Measurements from ENCODE around the gene EPB41L4B.

Gene EPB41L4B

DNA sequence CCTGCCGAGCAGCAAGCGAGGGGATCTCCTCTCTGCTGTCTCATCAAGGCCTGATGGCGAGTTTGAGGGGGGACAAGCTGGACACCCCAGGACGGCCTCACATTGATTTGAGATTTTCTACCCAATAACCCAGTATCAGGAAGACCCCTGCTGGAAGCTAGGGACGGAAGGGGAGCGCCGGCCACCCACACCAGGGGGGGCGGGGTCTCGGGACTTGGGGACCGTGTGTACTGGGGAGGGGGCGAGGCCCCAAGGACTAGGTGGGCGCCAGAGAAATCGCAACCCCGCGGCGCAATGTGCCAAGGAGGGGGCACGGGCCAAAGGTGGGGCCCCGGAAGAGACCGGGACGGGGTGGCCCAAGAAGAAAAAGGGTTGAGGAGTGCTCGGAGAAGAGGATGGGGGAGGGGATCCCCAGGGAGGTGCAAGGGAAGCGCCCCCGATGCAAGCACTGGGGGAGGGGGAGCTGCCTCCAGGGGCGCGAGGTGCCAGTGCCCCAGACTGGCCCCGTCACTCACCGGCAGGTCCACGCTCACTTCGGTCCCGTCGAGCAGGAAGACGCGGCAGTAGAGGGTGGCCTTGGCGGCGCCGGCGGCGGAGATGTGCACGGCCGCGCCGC is 1.1 kb downstream of the EPB41L4B start:
- Histone ChIP-seq H3K27me3 (ENCODE audit: control insufficient read depth, insufficient read depth, low read length) (peaks cover 21% of the 10 kb centered on the region), H3K9ac (ENCODE audit: low read depth, low read length) (no peak overlapping the region), H3K4me3 (ENCODE audit: low read length) (peak overlapping the region; percentile 66), H3K4me1 (ENCODE audit: control insufficient read depth, insufficient read depth, low read length) (peaks cover 19% of the 10 kb centered on the region), H3K9me3 (replicated peaks; ENCODE audit: low read length) (no peaks in the 10 kb centered on the region), H3K36me3 (ENCODE audit: insufficient read depth, low read length) (no peaks in the 10 kb centered on the region), H3K4me2 (ENCODE audit: low read length) (peak overlapping the region; percentile 72)

DNA sequence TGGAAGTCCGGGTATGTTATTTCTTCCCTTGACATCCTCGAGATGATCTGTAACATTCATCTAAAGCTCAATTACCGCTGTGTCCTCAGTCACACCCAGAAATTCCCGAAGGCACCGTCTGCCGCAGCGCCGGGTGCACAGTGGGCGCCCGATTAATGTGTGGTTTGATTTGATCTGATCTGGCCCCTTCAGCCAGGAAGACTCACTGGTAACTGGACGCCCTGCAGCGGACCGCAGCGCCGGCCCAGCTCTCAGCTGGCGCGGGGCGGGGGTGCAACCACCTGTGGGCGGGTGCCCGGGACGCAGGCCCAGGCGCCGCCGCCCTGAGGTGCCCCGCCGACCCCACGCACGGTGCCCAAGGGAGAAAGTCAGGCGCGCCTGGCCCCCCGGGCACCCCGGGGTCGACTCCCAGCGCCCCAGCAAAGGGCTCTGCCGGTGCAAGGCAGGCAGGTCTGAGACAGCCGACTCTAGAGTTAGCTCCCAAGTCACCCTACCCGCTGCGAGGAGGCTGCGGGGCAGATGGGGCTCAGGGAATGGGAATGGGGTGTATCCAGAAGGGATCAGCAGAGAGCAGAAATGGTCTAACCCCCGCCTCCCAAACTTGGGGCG is 1.7 kb downstream of the EPB41L4B start:
- H3K4me1 ChIP-seq (ENCODE audit: control insufficient read depth, insufficient read depth, low read length) = peaks cover 19% of the 10 kb centered on the region
- no peaks in the 10 kb centered on the region for H3K9me3 ChIP-seq (replicated peaks; ENCODE audit: low read length)
- H3K27me3 ChIP-seq (ENCODE audit: control insufficient read depth, insufficient read depth, low read length) = peaks cover 20% of the 10 kb centered on the region
- H3K36me3 ChIP-seq (ENCODE audit: insufficient read depth, low read length) = no peaks in the 10 kb centered on the region
- peak overlapping the region; percentile 66 for H3K4me3 ChIP-seq (ENCODE audit: low read length)
- H3K4me2 ChIP-seq (ENCODE audit: low read length) = peak overlapping the region; percentile 72
- no peak overlapping the region for H3K9ac ChIP-seq (ENCODE audit: low read depth, low read length)

DNA sequence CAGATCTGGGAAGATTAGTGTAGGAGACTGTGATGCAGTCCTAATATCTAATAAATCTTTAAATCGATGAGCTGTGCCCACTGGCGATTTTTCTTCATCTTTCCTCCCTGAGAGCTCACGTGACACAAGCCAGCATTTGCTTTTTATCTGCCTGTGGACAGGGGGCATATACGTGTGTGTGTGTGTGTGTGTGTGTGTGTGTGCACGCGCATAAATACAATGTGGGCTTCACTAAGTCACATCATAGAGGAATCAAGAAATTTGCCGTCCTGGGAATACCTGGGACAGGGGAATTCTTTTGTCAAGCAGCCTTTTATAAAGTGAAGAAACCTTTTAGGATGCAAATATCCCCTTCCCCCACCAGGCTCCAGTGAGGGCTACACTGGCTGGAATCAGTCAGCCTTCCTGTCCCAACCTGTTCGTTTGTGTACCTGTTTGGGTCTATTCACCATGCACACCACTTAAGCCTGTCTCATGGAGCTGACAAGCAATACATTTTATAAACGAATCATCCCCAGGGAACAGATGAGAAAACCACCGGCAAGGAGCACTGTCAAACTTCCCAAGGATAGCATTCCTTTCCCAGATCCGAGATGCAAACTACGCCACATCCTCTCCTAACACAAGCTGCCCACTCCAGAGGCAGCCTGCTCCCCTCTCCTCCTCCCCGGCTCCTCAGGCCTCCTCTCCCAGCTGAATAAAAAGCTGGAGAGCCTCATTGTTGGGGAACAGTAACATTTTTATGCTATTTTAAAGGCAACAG is 2.7 kb downstream of the EPB41L4B start:
- peaks cover 19% of the 10 kb centered on the region for H3K4me1 ChIP-seq (ENCODE audit: control insufficient read depth, insufficient read depth, low read length)
- no peaks in the 10 kb centered on the region for H3K9me3 ChIP-seq (replicated peaks; ENCODE audit: low read length)
- H3K4me3 ChIP-seq (ENCODE audit: low read length) = no peak overlapping the region
- H3K27me3 ChIP-seq (ENCODE audit: control insufficient read depth, insufficient read depth, low read length) = peaks cover 20% of the 10 kb centered on the region
- no peak overlapping the region for H3K9ac ChIP-seq (ENCODE audit: low read depth, low read length)
- no peak overlapping the region for H3K4me2 ChIP-seq (ENCODE audit: low read length)
- H3K36me3 ChIP-seq (ENCODE audit: insufficient read depth, low read length) = no peaks in the 10 kb centered on the region

DNA sequence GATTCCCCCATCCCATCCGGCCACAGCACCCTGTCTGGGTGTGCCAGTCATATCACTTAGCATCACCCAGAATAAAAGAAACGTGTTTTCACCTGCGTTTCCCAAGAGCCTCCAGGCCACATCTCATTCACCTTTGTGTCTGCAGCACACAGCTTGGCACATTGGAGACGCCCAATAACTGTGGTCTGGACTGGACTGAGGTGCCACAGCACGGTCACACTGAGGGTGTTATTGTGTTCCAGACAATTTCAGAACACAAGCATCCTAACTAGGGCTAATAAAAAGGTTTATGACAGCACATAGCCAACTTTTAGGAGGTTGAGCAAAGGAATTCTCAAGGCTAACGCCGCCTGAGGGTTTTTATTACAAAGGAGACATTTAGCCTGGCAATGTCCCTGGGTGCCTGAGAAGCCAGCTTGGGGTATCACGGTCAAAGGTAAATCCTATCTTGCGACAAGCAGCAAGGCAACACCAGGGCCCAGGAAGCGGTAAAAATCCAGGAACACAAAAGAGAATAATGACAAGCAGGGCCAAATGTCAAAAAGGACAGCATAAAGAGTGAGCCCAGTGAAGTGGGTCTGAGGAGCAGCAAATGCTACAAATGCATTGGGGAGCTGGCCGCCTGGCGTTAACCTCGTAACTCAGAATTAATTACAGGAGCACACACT is 3.4 kb downstream of the EPB41L4B start:
- Histone ChIP-seq H3K27me3 (ENCODE audit: control insufficient read depth, insufficient read depth, low read length) (peaks cover 16% of the 10 kb centered on the region), H3K4me1 (ENCODE audit: control insufficient read depth, insufficient read depth, low read length) (peaks cover 19% of the 10 kb centered on the region)

DNA sequence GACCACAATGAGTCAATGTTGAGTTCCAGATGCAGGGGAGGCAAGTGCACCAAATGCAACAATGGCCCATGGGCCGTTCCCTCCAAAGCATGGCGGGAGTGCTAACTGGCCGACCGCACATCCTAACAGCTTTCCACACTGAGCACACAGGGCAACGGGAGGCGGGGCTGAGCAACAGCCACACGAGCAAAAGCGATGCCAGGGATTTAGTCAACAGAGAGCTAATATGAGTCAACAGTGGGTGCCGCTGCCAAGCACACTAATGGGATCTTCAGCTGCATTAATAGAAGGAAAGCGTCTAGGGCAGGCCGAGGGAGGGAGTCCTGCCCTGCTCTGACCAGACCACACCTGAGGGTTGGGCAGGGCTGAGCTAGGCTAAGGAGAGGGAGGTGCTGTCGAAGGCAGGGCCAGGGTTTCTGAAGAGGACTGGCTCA is 4.6 kb downstream of the EPB41L4B start:
- peaks cover 4% of the 10 kb centered on the region for H3K27me3 ChIP-seq (ENCODE audit: control insufficient read depth, insufficient read depth, low read length)
- no peak overlapping the region for H3K4me3 ChIP-seq (ENCODE audit: low read length)
- peaks cover 29% of the 10 kb centered on the region for H3K4me1 ChIP-seq (ENCODE audit: control insufficient read depth, insufficient read depth, low read length)
- H3K4me2 ChIP-seq (ENCODE audit: low read length) = peak overlapping the region; percentile 49
- no peaks in the 10 kb centered on the region for H3K36me3 ChIP-seq (ENCODE audit: insufficient read depth, low read length)
- no peak overlapping the region for H3K9ac ChIP-seq (ENCODE audit: low read depth, low read length)
- H3K9me3 ChIP-seq (replicated peaks; ENCODE audit: low read length) = no peaks in the 10 kb centered on the region

More for the DNA sequence above, 3.4 kb downstream of the EPB41L4B start:
- Histone ChIP-seq H3K4me3 (ENCODE audit: low read length) (no peak overlapping the region), H3K36me3 (ENCODE audit: insufficient read depth, low read length) (no peaks in the 10 kb centered on the region), H3K4me2 (ENCODE audit: low read length) (no peak overlapping the region), H3K9me3 (replicated peaks; ENCODE audit: low read length) (no peaks in the 10 kb centered on the region), H3K9ac (ENCODE audit: low read depth, low read length) (no peak overlapping the region)

DNA sequence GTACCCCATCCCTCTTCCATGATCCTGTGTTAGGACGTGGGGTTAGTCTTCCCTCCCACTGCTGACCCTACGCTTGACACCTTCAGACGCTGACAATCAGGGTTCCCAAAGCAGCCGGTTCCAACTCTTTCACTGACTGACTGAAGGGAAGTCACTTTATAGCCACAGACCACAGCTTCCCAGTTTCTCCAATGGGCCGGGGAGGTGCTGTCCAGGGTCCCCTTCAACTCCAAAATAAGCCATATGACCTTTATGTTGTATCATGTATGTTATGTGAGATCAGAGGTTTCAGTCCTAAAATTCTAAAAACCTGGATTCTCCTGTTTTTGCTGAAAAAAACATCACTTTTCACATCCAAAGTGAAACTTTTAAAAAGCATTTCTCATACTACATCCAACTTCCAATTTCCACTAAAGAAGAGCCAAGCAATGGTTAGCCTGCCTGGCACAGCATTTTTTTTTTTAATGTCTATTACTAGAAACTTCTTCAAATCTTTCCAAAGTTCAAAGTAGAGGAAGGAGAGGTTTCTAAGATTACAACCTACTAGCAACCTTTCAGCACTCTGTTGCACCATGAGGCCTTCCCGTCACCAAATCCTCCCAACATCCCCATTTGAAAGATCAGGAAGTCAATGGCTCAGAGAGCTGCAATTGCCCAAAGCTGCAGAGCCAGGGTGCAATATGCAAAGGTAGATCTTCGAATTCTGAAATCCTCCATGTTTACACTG is 5.2 kb downstream of the EPB41L4B start:
- Histone ChIP-seq H3K36me3 (ENCODE audit: insufficient read depth, low read length) (no peaks in the 10 kb centered on the region), H3K4me3 (ENCODE audit: low read length) (no peak overlapping the region), H3K27me3 (ENCODE audit: control insufficient read depth, insufficient read depth, low read length) (peaks cover 4% of the 10 kb centered on the region), H3K4me1 (ENCODE audit: control insufficient read depth, insufficient read depth, low read length) (peaks cover 31% of the 10 kb centered on the region), H3K9ac (ENCODE audit: low read depth, low read length) (no peak overlapping the region), H3K9me3 (replicated peaks; ENCODE audit: low read length) (no peaks in the 10 kb centered on the region), H3K4me2 (ENCODE audit: low read length) (peak overlapping the region; percentile 11)

DNA sequence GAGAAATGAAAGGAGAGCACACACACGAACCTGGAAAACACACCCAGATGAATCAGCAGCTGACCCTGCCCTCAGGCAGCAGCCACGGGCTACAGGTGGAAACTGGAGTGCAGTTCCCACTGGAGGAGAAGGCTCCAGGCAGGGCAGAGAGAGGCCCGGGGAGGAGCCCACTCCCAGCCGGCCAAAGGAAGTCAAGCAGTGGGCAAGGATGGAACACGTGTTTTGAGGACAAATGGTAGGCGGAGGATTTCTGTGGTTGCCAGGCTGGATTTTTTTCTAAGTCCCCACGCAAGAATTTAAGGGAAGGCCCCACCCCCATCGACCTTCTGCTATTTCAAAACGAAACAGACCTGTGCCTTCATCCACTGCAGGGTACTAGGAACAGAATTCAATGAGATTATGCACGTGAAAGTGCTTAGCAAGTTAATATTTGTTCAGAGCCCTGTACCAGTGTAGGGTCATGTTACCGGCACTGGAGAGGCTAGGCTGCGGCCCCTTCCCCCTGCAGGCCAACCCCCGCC is 6.8 kb downstream of the EPB41L4B start:
- Histone ChIP-seq H3K4me3 (ENCODE audit: low read length) (no peak overlapping the region), H3K9ac (ENCODE audit: low read depth, low read length) (no peak overlapping the region), H3K36me3 (ENCODE audit: insufficient read depth, low read length) (no peaks in the 10 kb centered on the region), H3K9me3 (replicated peaks; ENCODE audit: low read length) (no peaks in the 10 kb centered on the region), H3K27me3 (ENCODE audit: control insufficient read depth, insufficient read depth, low read length) (peaks cover 4% of the 10 kb centered on the region), H3K4me1 (ENCODE audit: control insufficient read depth, insufficient read depth, low read length) (peaks cover 36% of the 10 kb centered on the region), H3K4me2 (ENCODE audit: low read length) (no peak overlapping the region)

DNA sequence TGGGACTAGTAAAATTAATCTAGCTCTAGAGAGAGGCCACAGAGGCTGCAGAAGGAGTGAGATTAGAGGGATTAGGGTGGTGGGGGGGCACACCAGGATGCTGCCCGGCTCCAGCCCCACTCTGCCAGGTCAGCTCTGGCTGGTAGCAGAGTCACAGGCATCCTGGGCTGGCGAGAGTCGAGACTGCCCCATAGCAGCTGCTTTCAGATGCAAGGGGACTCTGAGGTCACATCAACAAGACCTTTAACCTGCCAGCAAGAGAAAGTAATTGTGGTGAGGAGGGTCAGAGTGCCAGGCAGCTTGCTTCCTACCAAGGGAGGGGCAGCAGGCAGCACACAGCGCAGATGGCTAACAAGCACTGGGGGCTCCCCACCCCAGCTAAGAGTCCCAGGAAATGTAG is 7.5 kb downstream of the EPB41L4B start:
- Histone ChIP-seq H3K9ac (ENCODE audit: low read depth, low read length) (no peak overlapping the region), H3K36me3 (ENCODE audit: insufficient read depth, low read length) (no peaks in the 10 kb centered on the region), H3K9me3 (replicated peaks; ENCODE audit: low read length) (no peaks in the 10 kb centered on the region), H3K4me2 (ENCODE audit: low read length) (no peak overlapping the region), H3K4me3 (ENCODE audit: low read length) (no peak overlapping the region), H3K4me1 (ENCODE audit: control insufficient read depth, insufficient read depth, low read length) (peaks cover 36% of the 10 kb centered on the region), H3K27me3 (ENCODE audit: control insufficient read depth, insufficient read depth, low read length) (peaks cover 2% of the 10 kb centered on the region)

DNA sequence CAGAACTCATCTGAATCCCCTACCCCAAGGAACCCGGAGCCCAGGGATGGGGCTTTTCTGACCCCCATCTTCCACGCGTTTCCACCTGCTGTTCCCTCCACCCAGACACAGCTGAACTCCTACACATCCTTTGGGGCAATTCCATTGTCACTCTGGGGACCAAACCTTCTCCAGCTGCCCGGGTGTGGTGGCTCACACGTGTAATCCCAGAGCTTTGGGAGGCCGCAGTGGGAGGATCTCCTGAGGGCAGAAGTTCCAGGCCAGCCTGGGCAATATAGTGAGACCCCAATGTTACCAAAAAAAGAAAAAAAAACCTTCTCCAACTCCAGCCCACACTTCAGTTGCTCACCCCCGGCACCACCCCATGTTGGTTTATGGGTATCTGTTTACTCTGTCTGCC is 8.1 kb downstream of the EPB41L4B start:
- peaks cover 36% of the 10 kb centered on the region for H3K4me1 ChIP-seq (ENCODE audit: control insufficient read depth, insufficient read depth, low read length)
- H3K27me3 ChIP-seq (ENCODE audit: control insufficient read depth, insufficient read depth, low read length) = no peaks in the 10 kb centered on the region
- H3K36me3 ChIP-seq (ENCODE audit: insufficient read depth, low read length) = no peaks in the 10 kb centered on the region
- H3K9me3 ChIP-seq (replicated peaks; ENCODE audit: low read length) = no peaks in the 10 kb centered on the region
- no peak overlapping the region for H3K4me3 ChIP-seq (ENCODE audit: low read length)
- H3K9ac ChIP-seq (ENCODE audit: low read depth, low read length) = no peak overlapping the region
- H3K4me2 ChIP-seq (ENCODE audit: low read length) = no peak overlapping the region

DNA sequence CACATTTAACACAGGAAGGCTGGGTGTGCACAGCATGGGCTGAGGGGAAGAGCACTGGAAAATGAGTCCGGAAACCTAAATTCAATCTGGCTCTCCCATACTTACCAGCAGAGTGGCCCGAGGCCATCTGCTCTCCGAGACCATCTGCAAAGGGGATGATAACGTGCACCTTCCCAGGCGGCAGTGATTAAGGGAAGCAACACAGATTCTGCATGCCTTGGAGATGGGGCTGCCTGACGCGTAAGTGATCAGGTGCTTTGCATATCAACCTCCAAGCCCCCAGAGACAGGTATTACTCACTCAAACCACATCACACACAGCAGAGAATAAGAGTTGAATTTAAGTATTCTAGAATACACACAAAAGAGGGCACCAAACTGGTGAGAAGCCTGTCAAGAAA is 9.1 kb downstream of the EPB41L4B start:
- Histone ChIP-seq H3K4me2 (ENCODE audit: low read length) (no peak overlapping the region), H3K9ac (ENCODE audit: low read depth, low read length) (no peak overlapping the region), H3K27me3 (ENCODE audit: control insufficient read depth, insufficient read depth, low read length) (no peaks in the 10 kb centered on the region), H3K36me3 (ENCODE audit: insufficient read depth, low read length) (no peaks in the 10 kb centered on the region), H3K4me3 (ENCODE audit: low read length) (no peak overlapping the region), H3K9me3 (replicated peaks; ENCODE audit: low read length) (no peaks in the 10 kb centered on the region), H3K4me1 (ENCODE audit: control insufficient read depth, insufficient read depth, low read length) (peaks cover 43% of the 10 kb centered on the region)

DNA sequence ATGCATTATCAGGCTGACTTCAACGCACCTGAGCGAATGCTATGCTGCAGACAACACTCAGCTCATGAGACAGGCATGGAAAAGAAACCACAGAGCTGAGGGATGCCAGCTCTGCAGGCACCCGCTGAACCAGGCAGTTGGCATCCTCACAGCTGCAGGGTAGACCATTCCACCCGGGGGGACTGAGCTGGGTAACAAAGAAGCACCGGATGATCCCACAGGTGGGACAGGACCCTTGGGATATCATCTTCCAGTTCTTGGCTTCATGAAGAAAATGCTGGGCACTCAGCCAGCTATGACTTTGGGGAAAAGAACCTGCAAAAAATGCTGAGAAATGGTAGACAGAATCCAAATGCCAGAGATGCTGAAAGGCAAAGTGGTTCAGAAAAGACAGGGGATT is 9.6 kb downstream of the EPB41L4B start:
- Histone ChIP-seq H3K9me3 (replicated peaks; ENCODE audit: low read length) (no peaks in the 10 kb centered on the region), H3K27me3 (ENCODE audit: control insufficient read depth, insufficient read depth, low read length) (no peaks in the 10 kb centered on the region), H3K9ac (ENCODE audit: low read depth, low read length) (no peak overlapping the region), H3K36me3 (ENCODE audit: insufficient read depth, low read length) (no peaks in the 10 kb centered on the region), H3K4me3 (ENCODE audit: low read length) (no peak overlapping the region), H3K4me1 (ENCODE audit: control insufficient read depth, insufficient read depth, low read length) (peaks cover 38% of the 10 kb centered on the region), H3K4me2 (ENCODE audit: low read length) (no peak overlapping the region)

All from skeletal muscle satellite cell (primary cell).